Fibroblast of mammary gland (primary cell): ENCODE measurements around the gene FBXO9.

Experiments used
- DNase-seq: peaks from one replicate; pipeline ENCODE4 v3.0.0-alpha.2; 2010; ENCODE audit warnings: low read depth
- H3K4me3 ChIP-seq: 2 replicates; pipeline ENCODE4 v1.5.1; 2011; ENCODE audit warnings: low read depth, mild to moderate bottlenecking, low read length, moderate library complexity; ENCODE audit not compliant: control insufficient read depth
- CTCF ChIP-seq: conservative IDR thresholded peaks from 2 replicates; pipeline ENCODE4 v1.5.1; 2011; ENCODE audit warnings: low read depth, low read length, inconsistent platforms; ENCODE audit not compliant: control insufficient read depth, insufficient read depth

The FBXO9 gene

DNA sequence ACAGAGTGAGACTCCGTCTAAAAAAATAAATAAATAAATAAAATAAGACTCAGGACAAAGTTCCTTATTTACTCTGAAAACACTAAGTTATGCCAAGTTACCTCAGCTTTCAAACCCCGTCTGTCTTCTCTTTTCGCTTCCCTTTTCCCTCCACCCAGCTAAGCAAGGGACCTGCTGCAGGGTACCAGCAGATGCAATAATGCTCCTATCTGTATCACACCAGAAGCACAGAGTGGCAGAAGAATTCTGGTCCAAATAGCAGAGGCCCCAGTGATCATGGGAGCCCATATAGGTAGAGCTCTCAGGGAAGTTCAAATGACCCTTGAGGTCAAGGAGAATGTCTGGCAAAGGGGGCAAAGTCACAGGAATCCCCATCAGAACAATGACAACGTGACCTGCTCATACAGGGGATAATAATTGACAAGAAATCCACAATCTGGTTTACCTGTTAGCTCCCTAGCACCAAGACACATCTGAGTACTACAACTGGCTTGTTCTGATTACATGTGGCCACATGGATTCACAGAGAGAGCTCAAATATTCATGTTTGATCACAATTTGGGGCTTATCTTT, 74.7 kb downstream of the FBXO9 start:
- no peak for DNase-seq
- H3K4me3 ChIP-seq, result no peak overlapping the region
- no peak for TF ChIP-seq CTCF

DNA sequence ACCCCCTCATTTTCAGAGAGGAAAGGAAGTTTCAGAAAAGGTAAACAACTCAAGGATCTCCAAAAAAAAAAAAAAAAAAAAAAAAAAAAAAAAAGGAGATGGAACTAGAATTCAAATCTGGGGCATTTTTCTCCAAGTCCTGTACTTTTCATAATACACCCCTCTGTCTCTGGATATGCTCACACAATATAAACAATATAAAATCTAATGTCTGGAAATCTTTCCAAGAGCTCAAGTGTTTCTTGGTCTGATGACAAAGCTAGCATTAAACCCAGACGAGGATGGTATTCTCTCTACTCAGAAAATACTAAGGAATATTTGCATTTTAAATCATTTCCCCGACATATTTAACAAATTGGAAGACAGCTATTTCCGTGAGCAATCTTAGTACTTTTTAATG, 77.6 kb downstream of the FBXO9 start:
- no peak for DNase-seq
- no peak for TF ChIP-seq CTCF
- no peak overlapping the region for H3K4me3 ChIP-seq

DNA sequence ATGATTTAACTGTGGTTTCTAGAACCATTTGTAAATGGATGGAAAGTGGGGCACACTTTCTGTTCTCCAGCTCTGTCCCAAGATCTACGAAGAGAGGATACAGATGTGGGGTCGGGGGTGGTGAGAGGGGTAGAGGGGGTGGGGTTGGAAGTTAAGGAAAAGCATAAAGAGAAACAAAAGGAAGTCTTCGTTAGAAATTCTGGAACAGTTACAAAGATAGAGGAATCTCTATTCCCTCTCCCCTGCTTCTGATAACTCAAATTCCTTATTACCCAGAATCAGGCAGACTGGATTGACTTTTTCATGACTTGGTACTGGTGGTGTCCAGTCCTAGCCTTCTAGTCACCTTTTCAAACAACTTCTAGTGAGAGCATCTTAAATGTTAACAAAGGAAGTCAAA, 78.5 kb downstream of the FBXO9 start:
- H3K4me3 ChIP-seq, result no peak overlapping the region
- DNase-seq, result no peak

GRCh38 chr6:53144802-53145201, 79.6 kb downstream of the FBXO9 start:
- DNase-seq, result no peak
- no peak for TF ChIP-seq CTCF
- H3K4me3 ChIP-seq, result no peak overlapping the region

More for the DNA sequence above, 78.5 kb downstream of the FBXO9 start:
- TF ChIP-seq CTCF, result no peak

- TF ChIP-seq CTCF, result no peak
- H3K4me3 ChIP-seq, result no peak within 1 kb of the TSS
- no peak for DNase-seq
Observed at GRCh38 chr6:53148684-53149083, 83.5 kb downstream of the FBXO9 start, which contains the start of gene GCM1. Gene GCM1, minus strand, starts transcription at chr6:53148841. Its CDS starts 3,209 bp downstream, at chr6:53145632.
